Measurements from ENCODE around the gene ARSA.
A peak's percentile ranks its signal among the peaks of the same experiment; 100 is the strongest.

Gene ARSA

GRCh38 chr22:50605002-50605612 is 22.8 kb downstream of the ARSA start:
- Mint-ChIP-seq H3K27me3 (peaks cover 81% of the 10 kb centered on the region), H3K27ac (no peak overlapping the region), H3K4me3 (no peak overlapping the region), H3K36me3 (no peaks in the 10 kb centered on the region), H3K4me1 (no peaks in the 10 kb centered on the region), H3K9me3 (no peaks in the 10 kb centered on the region)
- no peak for ATAC-seq

DNA sequence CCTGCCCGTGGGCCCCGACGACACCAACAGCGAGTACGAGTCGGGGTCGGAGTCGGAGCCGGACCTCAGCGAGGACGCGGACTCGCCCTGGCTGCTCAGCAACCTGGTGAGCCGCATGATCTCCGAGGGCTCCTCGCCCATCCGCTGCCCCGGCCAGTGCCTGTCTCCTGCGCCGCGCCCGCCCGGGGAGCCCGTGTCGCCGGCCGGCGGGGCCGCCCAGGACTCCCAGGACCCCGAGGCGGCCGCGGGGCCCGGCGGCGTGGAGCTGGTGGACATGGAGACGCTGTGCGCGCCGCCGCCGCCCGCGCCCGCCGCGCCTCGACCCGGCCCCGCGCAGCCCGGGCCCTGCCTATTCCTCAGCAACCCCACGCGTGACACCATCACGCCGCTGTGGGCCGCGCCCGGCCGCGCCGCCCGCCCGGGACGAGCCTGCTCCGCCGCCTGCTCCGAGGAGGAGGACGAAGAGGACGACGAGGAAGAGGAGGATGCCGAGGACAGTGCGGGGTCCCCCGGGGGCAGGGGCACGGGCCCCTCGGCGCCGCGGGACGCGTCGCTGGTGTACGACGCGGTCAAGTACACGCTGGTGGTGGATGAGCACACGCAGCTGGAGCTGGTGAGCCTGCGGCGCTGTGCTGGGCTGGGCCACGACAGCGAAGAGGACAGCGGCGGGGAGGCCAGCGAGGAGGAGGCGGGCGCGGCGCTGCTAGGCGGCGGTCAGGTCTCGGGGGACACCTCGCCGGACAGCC is 23.5 kb downstream of the ARSA start:
- Mint-ChIP-seq H3K4me3 (no peak overlapping the region), H3K27me3 (peaks cover 81% of the 10 kb centered on the region), H3K36me3 (no peaks in the 10 kb centered on the region), H3K9me3 (no peaks in the 10 kb centered on the region), H3K4me1 (peaks cover 4% of the 10 kb centered on the region), H3K27ac (no peak overlapping the region)
- no peak for ATAC-seq

- Mint-ChIP-seq H3K9me3 (no peaks in the 10 kb centered on the region), H3K36me3 (no peaks in the 10 kb centered on the region), H3K27ac (no peak overlapping the region), H3K4me3 (no peak overlapping the region), H3K4me1 (peaks cover 4% of the 10 kb centered on the region), H3K27me3 (peaks cover 74% of the 10 kb centered on the region)
- ATAC-seq = no peak
These were observed 24.3 kb downstream of the ARSA start for GRCh38 chr22:50603511-50604255.

DNA sequence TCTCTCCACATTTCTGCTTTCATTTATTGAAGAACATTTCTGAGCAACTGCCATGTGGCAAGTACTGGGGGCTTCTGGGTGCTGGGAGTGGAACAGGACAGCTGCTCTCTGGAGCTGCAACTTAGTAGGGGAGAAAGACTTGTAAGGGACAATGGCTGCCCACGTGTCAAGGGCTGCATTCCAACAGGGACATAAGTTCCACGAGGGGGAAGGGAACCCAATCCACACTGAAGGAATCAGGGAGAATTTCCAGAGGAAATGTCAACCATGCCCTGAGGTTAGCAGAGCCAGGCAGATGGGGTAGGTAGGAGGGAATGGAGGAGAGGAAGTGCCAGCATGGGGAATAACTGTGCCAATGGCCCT is 25.6 kb downstream of the ARSA start:
- Mint-ChIP-seq H3K27ac (no peak overlapping the region), H3K4me1 (peaks cover 4% of the 10 kb centered on the region), H3K27me3 (peaks cover 63% of the 10 kb centered on the region), H3K36me3 (peaks cover 5% of the 10 kb centered on the region), H3K9me3 (no peaks in the 10 kb centered on the region), H3K4me3 (peak overlapping the region; percentile 38)
- no peak for ATAC-seq

DNA sequence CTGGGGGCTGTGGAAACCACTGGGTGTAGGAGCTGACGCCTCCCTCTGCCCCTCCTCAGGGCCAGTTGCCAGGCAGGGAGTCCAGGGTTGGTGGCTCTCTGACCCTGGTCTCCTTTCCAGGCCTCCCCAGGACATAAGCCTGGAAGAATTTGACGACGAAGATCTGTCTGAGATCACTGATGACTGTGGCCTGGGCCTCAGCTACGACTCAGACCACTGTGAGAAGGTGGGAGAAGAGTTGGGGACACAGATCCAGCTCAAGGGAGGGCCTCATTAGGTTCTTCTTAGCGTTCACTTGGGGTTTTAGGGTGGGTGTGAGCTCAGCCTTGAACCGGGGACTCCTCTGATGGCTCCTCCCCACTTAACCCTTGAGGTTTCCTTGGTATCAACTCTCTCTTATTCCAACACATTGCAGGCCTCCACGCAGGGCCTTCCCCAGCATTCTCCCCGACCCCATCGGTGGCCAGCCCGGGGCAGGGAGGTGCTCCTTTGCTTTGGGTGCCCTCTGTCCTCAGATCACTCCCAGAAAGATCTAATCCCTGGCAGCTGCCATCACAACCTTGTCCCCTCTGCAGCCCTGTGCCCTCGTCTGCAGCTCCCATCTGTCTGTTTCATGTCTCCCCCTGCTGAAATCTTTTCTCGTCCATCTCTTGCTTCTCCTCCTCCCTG is 26.1 kb downstream of the ARSA start:
- no peak for ATAC-seq
- peaks cover 4% of the 10 kb centered on the region for H3K4me1 Mint-ChIP-seq
- peaks cover 58% of the 10 kb centered on the region for H3K27me3 Mint-ChIP-seq
- H3K36me3 Mint-ChIP-seq = peaks cover 10% of the 10 kb centered on the region
- H3K27ac Mint-ChIP-seq = no peak overlapping the region
- H3K4me3 Mint-ChIP-seq = peak overlapping the region; percentile 38
- H3K9me3 Mint-ChIP-seq = no peaks in the 10 kb centered on the region

DNA sequence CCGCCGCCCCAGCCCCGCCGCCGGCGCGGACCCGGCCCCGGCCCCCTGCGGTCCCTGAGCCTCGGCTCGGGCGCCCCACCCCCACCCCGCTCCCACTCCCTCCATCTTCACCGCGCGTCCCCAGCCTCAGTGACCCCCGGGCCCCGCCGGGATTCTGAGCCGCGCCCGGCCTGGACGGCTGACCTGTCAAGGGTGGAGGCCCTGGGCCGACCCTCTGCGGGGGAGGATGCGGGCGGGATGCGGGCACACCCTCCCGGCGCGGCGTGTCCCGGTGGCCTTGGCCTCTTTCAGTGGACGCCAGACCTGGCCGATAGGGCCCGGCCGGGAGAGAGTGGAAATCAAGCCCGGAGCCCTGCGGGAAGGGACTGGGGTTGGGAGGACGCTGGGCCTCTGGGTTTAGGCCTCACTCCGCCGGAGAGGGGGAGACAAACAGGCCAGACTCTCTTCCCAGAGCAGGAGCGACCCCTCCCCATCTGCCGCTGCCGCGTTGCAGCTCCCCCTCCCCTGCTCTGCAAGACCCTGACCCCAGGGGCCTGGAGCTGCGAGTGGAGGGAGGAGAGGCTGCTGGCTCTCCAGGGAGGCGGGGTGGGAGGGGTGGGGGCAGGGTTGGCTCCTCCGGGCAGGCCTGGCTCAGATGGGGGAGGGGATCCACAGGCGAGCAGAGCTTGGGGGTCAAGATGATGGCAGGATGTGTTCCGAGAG is 26.8 kb downstream of the ARSA start:
- ATAC-seq = peak; percentile 13
- Mint-ChIP-seq H3K27me3 (peaks cover 51% of the 10 kb centered on the region), H3K27ac (no peak overlapping the region), H3K4me1 (peaks cover 4% of the 10 kb centered on the region), H3K9me3 (no peaks in the 10 kb centered on the region), H3K4me3 (peak overlapping the region; percentile 38), H3K36me3 (peaks cover 15% of the 10 kb centered on the region)

DNA sequence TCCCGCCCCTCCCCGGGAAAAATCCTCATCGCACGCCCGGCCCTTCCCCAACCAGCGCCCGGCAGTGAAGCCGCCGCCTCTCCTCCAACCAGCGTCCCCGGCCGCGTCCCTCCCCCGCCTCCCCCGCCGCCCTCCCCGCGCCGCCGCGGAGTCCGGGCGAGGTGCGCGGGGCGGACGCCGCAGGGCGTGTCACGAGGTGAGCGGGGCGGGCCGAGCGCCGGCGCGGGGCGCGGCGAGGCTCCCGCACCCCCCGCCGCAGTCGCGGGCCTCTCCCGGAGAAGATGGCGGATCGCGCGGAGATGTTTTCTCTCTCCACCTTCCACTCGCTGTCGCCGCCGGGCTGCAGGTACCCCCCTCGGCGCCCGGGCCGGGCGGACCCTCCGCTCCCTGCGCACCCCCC is 27.4 kb downstream of the ARSA start, which contains the start of gene MAPK8IP2:
Gene MAPK8IP2 (plus strand): TSS at position 256 of the 400 bp plus-strand sequence. CDS start 26 bp downstream, at position 282.
- Mint-ChIP-seq H3K27ac (no peak within 1 kb of the TSS), H3K36me3 (peaks cover 17% of the 10 kb centered on the region), H3K4me3 (peak within 1 kb of the TSS; percentile 38), H3K9me3 (no peaks in the 10 kb centered on the region), H3K27me3 (peaks cover 45% of the 10 kb centered on the region), H3K4me1 (peaks cover 4% of the 10 kb centered on the region)
- ATAC-seq = peak; percentile 3

DNA sequence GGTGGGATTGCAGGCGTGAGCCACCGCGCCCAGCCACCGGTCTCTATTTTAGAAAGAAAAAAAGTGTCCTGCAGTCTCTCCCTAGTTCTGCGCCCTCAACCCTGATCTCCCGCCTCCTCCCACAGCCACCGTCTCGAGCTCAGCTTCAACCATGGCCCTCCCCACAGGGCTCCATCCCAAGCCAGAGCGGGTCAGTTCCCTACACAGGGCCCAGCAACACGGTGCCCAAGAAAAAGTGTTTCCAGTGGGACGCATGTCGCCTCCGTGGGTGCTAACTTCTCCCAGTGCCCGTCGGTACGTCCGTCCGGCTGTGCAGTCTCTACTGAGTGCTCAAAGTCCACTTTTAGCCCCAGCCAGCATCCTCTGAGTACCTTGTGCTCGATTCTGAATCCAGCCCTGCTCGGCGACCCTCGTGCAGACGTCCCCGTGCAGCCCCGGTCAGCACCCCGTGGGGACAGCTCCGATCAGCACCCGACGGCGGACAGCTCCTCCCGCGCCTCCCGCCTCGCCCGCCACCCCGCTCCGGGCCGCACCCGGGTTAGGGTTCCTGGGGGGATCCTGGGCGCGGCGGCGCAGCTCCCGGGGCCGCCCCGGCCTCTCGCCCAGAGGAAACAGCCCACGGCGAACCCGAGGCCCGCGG is 28.0 kb downstream of the ARSA start:
- Mint-ChIP-seq H3K4me3 (peak overlapping the region; percentile 12), H3K36me3 (peaks cover 23% of the 10 kb centered on the region), H3K27ac (no peak overlapping the region), H3K9me3 (no peaks in the 10 kb centered on the region), H3K27me3 (peaks cover 39% of the 10 kb centered on the region), H3K4me1 (peaks cover 4% of the 10 kb centered on the region)
- ATAC-seq = peak; percentile 54

- peaks cover 4% of the 10 kb centered on the region for H3K4me1 Mint-ChIP-seq
- H3K27me3 Mint-ChIP-seq = peaks cover 19% of the 10 kb centered on the region
- H3K36me3 Mint-ChIP-seq = peaks cover 32% of the 10 kb centered on the region
- no peak for ATAC-seq
- H3K27ac Mint-ChIP-seq = no peak overlapping the region
- no peak overlapping the region for H3K4me3 Mint-ChIP-seq
- no peaks in the 10 kb centered on the region for H3K9me3 Mint-ChIP-seq
These were observed 30.9 kb downstream of the ARSA start for GRCh38 chr22:50597097-50597496.

DNA sequence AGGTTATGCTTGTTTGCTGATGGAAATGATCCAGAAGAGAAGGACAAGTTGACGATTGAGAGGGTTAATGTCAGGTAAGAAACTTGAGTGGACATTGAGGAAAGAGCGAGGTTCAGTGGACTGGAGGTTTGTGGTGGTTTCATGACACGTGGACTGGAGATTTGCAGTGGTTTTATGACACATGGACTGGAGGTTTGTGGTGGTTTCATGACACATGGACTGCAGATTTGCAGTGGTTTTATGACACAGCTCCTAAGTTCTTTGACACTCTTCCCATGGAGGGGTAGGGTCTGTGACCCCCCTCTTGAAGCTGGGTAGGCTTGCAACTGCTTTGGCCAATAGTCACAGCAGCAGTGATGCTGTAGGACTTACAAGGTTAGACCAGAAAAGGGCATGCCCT is 32.8 kb downstream of the ARSA start:
- peaks cover 4% of the 10 kb centered on the region for H3K4me1 Mint-ChIP-seq
- ATAC-seq = no peak
- H3K9me3 Mint-ChIP-seq = no peaks in the 10 kb centered on the region
- no peak overlapping the region for H3K27ac Mint-ChIP-seq
- H3K4me3 Mint-ChIP-seq = no peak overlapping the region
- peaks cover 39% of the 10 kb centered on the region for H3K36me3 Mint-ChIP-seq
- peaks cover 8% of the 10 kb centered on the region for H3K27me3 Mint-ChIP-seq

DNA sequence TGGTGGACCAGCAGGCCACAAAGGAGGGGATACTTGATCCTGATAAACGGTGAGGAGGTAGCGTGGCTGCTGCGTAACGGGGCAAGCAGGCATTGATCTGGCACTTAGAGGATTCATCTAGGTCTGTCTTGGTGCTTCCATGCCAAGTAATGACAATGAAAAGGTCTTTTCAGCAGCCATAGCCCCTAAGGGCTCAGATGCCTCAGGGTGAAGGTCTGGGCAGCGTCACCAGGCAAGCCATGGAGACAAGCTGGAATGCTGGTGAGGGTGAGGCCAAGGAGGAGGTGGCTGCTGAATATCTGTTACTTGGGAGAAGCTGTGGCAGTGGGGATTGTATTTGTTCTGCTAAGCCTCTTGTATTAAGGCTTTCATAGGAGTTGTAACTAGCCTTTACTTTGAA is 40.5 kb downstream of the ARSA start:
- no peak for ATAC-seq
- Mint-ChIP-seq H3K36me3 (peaks cover 10% of the 10 kb centered on the region), H3K4me3 (no peak overlapping the region), H3K27me3 (no peaks in the 10 kb centered on the region), H3K4me1 (peaks cover 6% of the 10 kb centered on the region), H3K9me3 (no peaks in the 10 kb centered on the region), H3K27ac (no peak overlapping the region)

- ATAC-seq = no peak
- H3K27ac Mint-ChIP-seq = no peak overlapping the region
- H3K4me1 Mint-ChIP-seq = peaks cover 11% of the 10 kb centered on the region
- H3K36me3 Mint-ChIP-seq = peaks cover 6% of the 10 kb centered on the region
- no peaks in the 10 kb centered on the region for H3K27me3 Mint-ChIP-seq
- H3K9me3 Mint-ChIP-seq = no peaks in the 10 kb centered on the region
- H3K4me3 Mint-ChIP-seq = no peak overlapping the region
These were observed 41.5 kb downstream of the ARSA start for GRCh38 chr22:50586416-50586815.

DNA sequence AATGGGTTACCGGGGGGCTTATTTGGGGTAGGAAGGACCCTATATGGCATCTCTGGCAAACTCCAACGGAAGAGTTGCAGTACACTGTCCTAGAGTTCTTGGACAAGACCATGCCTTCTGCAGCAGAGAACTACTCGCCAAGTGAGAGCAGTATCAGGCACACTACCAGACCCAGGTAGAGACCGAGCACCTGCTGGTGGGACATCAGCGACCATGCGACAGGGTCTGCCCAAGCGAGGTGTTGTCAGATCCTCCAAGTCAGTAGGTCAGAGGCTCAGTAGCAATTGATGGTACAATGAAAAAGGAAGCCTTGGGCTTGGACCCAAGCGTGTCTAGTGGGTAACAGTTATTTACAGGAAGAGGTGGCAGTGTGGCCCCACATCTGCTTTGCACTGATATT is 42.2 kb downstream of the ARSA start:
- Mint-ChIP-seq H3K36me3 (peaks cover 5% of the 10 kb centered on the region), H3K27ac (no peak overlapping the region), H3K27me3 (no peaks in the 10 kb centered on the region), H3K4me3 (no peak overlapping the region), H3K4me1 (peaks cover 15% of the 10 kb centered on the region), H3K9me3 (no peaks in the 10 kb centered on the region)
- ATAC-seq = no peak

DNA sequence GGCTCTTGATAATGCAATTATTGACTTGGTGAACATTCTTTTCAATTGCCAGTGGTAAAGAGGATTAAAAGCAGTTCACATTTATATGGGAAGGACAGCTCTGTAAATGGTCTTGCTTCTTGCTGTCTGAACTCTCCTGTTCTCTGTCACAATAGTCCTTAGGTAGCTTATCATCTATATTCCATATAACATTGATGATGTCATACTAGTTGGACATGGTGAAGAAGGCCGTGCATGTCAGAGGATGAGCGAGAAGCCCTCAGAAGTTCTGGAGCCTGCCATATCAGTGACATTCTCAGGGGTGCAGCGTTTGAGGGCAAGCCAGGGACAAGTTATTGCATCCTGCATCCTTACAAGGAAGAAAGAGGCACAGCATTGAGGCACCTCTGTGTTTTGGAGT is 42.7 kb downstream of the ARSA start:
- Mint-ChIP-seq H3K4me3 (no peak overlapping the region), H3K27ac (no peak overlapping the region), H3K27me3 (no peaks in the 10 kb centered on the region), H3K4me1 (peaks cover 20% of the 10 kb centered on the region), H3K36me3 (peaks cover 5% of the 10 kb centered on the region), H3K9me3 (no peaks in the 10 kb centered on the region)
- ATAC-seq = no peak
